ENCODE data around the gene SNX17.
A peak's percentile ranks its signal among the peaks of the same experiment; 100 is the strongest.

Gene SNX17

GRCh38 chr2:27369471-27370025 lies 868 bp upstream of the SNX17 start:
- peak; percentile 64 for DNase-seq

DNA sequence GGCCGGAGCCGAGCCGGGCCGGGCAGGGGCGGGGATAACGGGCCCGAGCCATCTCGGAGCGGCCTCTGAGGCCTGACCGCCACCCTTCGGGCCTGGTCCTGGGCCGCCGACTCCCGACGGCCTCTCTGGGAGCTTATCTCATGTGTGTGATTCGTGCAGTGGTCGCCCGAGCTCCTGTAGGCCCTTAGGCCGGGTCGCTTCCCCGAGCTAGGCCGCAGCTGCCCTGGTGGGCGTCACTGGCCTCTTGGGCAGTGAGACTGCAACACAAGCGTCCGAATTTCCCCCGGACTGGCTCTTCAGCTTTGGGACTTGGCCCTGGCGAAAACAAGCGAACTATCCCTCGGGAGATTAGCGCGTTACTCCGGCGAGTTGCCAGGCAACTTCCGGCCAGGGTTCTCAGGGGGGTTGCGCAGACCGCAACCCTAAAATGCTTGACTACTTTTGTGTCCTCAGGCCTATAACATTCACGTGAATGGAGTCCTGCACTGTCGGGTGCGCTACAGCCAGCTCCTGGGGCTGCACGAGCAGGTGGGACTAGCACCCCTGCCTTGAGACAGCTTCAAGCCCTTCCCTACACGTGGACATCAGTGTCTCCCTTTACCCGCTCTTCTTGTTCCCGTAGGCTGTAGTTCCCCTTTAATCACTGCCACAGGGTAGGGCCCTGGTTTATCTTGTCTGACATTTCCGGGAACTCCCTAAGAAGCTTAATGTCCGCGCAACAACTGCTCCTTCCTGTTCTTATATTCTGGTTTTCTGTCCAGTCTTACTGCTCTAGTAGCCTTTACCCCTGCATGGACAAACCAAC lies 602 bp downstream of the SNX17 start:
- peak; percentile 56 for DNase-seq

DNA sequence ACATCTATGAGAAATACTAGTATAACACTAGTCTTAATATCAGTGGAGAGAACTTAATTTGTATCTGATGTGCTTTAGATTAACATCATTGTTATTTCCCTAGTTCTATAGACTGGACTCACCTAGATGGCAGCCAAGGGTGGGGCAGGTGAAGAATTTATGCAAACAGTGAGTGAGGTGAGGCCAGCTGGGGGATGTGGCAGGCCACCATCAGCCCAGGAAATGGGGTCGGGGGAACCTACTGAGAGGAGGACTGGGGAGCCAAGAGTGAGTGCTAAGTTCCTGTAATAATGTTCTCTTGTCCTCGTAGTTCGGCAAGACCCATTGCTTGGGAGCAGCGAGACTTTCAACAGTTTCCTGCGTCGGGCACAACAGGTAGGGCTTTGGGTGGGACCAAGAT lies 2.5 kb downstream of the SNX17 start:
- DNase-seq = no peak

DNA sequence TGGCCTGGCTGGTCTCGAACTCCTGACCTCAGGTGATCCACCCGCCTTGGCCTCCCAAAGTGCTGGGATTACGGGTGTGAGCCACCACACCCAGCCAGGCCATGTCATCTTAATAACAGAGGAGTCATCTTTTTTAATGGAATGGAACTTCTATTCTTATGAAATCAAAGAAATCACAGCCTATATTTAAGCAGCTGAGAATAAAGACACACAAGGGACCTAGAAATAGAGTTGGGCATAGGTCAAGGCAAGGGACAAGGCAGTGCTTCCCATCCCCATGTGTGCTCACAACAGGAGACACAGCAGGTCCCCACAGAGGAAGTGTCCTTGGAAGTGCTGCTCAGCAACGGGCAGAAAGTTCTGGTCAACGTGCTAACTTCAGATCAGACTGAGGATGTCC lies 3.2 kb downstream of the SNX17 start:
- DNase-seq = no peak

DNA sequence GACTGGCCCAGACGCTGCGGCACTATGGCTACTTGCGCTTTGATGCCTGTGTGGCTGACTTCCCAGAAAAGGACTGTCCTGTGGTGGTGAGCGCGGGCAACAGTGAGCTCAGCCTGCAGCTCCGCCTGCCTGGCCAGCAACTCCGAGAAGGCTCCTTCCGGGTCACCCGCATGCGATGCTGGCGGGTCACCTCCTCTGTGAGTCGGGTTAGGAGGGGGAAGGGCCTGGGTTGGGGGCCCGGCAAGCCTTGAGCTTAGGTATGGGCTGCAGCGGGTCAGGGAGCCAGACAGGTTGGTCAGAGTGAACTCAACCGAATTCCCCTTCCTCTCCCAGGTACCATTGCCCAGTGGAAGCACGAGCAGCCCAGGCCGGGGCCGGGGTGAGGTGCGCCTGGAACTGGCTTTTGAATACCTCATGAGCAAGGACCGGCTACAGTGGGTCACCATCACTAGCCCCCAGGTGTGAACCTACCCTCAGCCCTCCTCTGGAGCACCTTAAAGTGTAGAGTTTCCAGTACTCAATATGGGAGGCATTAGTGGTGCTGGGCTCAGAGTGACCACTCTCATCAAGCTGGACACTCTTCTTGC lies 5.2 kb downstream of the SNX17 start:
- DNase-seq = no peak

DNA sequence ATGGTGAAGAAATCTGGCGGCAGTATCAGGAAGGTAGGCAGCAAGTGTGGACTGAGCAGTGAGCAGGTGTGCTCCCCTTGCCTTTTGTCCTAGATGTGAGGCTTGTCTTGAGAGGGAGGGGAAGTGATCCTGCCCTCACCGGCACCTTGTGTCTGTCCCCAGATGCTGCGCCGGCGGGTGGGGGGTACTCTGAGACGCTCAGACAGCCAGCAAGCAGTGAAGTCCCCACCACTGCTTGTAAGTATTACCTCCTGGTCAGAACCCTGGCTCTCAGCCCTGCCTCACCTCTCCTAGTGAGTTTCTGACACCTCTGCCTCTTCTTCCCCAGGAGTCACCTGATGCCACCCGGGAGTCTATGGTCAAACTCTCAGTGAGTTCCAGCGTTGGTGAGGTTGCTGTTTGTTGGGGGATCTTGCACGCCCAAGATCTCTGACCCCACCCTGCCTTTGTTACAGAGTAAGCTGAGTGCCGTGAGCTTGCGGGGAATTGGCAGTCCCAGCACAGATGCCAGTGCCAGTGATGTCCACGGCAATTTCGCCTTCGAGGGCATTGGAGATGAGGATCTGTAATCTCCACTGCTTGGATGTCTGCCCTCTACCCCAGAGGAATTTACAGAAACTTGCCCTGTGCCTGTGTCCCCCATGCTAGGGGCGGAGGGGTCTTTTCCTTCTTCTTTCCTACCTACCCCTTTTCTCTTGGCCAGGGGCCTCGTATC lies 5.9 kb downstream of the SNX17 start:
- no peak for DNase-seq

GRCh38 chr2:27376866-27377617 lies 6.6 kb downstream of the SNX17 start:
- DNase-seq = no peak

GRCh38 chr2:27377618-27378095 lies 7.2 kb downstream of the SNX17 start:
- DNase-seq = no peak

GRCh38 chr2:27378096-27378808 lies 7.8 kb downstream of the SNX17 start:
- no peak for DNase-seq

DNA sequence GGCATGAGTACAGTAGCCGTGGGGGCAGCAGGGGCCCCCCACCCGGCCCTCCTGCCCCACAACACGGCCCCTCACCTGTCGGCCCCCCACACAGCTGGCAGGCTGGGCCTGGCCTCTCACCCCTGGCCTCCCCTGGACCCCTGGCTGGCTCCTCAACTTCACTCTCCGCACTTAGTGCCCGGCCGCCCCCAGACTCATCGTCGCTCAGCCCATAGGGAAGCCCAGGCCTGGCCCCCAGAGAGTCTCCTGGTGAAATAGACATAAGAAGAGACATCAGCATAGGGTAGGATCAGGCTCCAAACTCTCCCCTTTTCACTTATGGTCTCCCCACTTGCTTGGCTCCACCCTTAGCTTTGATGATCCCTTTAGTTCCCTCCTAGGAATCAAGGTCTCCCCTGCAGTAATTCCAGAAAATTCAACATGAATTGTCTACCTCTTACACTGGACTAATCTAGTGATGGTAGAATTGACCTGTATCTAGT lies 8.4 kb downstream of the SNX17 start:
- DNase-seq = no peak

DNA sequence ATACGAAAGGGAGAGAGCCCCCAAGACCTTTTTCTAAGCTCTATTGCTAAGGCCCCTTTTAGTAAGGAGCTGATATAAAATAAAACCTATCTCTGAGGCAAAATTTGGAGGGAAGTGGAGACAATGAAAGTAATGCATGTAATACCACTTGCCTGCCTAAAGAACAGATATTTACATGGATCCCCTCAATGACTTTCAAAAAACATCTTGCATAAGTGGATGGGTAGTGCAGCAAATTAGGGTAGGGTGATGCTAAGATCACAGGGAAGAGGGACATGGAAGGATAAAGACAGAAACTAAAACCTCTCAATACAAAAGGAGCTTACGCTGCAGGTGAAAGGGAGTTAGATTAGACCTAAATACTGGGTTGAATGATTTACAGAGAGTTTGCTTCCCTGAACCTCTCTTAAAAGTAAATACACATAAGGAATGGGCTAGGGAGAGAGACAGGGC lies 9.0 kb downstream of the SNX17 start:
- DNase-seq = no peak

DNA sequence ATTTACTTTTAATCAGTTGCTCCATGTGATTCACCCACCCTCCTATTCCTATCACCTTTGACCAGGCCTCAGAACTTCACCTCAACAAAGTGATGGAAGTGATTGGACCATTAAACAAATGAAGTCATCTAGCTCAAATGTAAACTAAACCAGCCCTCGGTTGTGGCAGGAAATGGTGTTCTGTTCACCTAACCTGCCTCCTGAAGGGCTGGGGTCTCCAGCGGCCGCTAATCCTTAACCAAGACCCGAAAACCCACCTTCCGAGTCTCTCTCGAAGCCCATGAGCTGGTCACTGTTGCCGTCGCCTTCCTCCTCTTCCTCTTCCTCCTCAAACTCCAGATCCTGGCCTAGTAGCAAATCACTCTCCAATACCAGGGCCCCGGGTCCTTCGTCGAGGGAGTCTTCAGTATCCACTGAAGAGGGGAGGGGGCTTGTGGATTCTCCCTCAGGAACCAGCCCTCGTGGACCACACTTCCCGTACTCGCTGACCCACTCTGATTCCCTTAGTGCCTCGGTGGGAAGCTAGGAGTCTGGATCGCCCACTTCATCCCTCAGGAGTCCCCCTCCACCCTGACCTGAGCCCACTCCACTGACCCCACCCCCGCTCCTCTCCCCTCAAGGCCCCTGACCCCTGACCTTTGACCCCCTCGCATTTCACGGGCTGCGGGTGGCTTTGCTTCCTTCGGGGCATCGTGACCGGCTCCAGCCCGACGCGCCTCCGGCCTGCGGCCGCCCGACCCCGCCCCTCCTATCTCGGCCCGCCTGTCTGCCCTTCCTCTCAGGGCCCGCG lies 9.6 kb downstream of the SNX17 start:
- peak; percentile 42 for DNase-seq

DNA sequence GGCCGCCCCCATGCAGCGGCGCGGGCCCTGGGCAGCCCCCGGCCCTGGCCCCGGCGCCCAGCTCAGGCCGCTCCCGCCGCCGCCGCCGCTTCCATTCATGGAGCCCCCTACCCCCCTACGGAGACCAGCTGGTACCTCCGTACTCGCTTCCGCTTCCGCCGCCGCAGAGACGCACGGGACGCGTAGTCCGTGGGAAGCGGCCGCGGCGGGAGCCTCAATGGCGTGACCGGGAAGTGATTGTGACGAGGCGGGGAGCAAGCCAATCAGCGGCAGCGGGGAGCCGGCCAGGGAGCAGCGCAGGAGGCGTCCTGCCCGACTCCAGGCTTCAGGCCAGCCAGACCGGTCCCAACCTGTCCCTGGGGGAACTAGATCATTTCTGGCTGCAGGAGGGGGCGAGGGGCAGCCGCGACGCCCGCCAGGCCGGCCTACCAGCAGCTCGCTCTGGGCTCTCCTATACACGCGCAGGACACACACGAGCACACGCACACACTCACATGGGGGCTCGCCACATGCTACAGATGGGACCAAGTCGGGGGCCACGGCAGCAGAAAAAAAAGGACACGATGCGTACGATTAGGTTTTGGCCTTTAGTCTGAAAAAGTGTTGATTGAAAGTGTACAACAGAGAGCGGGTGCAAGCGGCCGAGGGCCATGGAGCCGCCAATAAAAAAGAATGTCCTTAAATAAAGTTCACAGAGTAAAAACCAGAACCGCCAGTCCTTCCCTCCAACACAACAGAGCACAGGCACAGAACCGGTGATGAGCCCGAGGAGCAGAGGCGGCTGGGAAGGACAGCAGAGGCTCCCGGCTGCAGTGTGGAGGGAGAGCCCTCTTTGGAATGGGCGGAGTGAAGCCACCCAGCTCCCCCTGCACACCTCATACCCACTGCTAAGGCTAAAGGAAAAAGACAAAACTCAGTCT lies 10.5 kb downstream of the SNX17 start, which contains the start of gene ZNF513:
ZNF513 (minus strand) TSS at position 109 of the 920 bp plus-strand sequence. CDS start 208 bp downstream, outside the sequence.
- DNase-seq = peak; percentile 92

DNA sequence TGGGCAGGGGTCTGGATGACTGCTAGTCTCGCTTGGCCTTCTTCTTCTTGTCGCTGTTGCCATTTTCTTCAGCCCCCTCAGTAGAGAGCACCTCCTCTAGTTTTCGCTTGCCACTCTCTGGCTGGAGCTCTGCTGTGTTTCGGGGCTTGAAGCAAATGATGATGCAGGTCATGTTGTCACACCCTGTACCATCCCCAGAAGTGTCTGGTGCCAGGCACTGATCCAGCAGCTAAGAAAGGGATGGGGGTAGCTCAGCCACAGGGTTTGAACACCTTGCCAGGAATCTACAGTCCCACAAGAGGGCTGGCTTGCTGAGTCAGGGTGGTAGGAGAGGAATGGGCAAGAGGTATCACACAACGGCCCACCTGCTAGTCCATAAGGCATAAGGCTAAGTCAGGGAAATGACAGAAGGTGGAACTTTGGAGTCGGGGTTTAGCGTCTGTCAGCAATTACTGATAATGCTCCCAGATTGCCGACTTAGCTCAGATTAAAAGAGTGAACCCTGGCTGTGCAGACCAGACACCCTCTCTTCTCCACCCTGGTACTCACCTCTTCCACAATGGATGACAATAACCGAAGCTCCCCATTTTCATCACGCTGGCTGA lies 11.3 kb downstream of the SNX17 start:
- no peak for DNase-seq

DNA sequence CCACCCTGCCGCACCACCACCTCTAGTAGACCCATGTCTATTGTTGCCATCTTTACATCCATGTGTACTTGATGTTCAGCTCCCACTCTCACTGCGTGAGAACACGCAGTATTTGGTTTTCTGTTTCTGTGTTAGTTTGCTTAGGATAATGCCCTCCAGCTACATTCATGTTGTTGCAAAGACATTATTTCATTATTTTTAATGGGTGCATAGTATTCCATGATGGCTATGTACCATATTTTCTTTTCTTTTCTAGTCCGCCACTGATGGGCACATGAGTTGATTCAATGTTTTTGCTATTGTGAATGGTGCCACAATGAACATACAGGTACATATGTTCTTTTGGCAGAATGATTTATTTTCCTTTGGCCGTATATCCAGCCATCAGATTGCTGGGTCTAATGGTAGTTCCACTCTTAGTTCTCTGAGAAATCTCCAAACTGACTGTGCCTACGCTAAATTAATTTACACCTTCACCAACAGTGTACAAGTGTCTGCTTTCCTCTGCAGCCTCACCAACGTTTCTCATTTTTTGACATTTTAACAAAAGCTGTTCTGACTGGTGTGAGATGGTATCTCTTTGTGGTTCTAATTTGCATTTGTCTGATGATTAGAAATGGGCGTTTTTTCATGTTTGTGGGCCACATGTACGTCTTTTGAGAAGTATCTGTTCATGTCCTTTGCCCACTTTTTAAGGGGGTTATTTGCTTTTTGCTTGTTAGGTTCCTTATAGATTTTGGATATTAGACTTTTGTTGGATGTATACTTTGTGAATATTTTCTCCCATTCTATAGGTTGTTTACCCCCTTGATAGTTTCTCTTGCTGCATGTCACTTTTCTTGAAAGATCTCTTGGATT lies 20.6 kb downstream of the SNX17 start:
- DNase-seq = no peak

DNA sequence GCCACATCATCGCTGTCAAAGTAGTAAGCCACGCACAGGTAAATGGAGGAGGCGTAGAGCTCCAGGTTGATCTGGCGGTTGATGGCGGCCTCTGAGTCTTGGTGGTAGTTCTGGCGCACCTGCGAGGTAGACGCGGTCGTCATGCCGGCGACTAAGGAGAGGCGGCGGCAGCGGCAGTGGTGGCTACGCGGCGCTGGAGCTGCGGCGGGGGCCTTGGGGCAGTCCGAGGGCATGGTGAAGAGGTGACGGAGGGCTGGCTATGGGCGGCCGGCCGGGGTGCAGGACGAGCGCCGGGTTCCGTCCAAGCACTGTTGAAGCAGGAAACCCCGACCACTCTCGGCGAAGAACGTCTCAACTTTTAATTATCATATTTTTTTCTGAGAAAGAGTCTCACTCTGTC lies 22.8 kb downstream of the SNX17 start:
- no peak for DNase-seq

DNA sequence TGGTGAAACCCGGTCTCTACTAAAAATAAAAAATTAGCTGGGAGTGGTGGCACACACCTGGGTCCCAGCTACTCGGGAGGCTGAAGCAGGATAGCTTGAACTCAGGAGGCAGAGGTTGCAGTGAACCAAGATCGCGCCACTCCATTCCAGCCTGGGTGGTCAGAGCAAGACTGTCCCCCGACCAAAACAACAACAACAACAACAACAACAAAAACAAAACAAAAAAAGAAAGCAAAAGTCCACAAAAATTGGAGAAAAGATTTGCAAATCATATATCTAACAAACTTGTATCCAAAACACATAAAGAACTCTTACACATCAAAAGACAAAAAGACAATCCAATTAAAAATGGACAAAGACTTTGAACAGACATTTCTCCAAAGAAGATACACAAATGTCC lies 28.5 kb downstream of the SNX17 start:
- DNase-seq = no peak

Data from EL (cell line).